HepG2 (cell line): Measurements from ENCODE around the gene LBX2. TPM values are rescaled to one million over a fixed set of nuclear protein-coding genes. Genes with fewer than 3 reads are reported as not detected.

Experiments
- ATF7 ChIP-seq, 2 experiments: fragments of 450-650 bp in 1 of 2; sonication (generic) in 1 of 2; formaldehyde crosslinking in 1 of 2; IDR thresholded peaks; 2 replicates each; pipeline versions ENCODE4 v1.4.0 to v1.6.1; 2016 to 2020; ENCODE audit warnings: antibody characterized with exemption in 1 of 2, mild to moderate bottlenecking in 1 of 2, missing genetic modification reagents in 1 of 2
- FLYWCH1 ChIP-seq: sonication (generic); formaldehyde crosslinking; IDR thresholded peaks from 2 replicates; pipeline ENCODE4 v1.8.1; 2023; ENCODE audit warnings: mild to moderate bottlenecking, missing genetic modification reagents
- FOXM1 ChIP-seq: sonication (generic); formaldehyde crosslinking; IDR thresholded peaks from 2 replicates; pipeline ENCODE4 v1.5.0; 2020; ENCODE audit warnings: missing genetic modification reagents
- HHEX ChIP-seq: IDR thresholded peaks from 2 replicates; pipeline ENCODE4 v1.6.1; 2016; ENCODE audit warnings: control low read depth
- HOXA9 ChIP-seq: sonication (generic); formaldehyde crosslinking; IDR thresholded peaks from 2 replicates; pipeline ENCODE4 v1.8.1; 2022; ENCODE audit warnings: missing genetic modification reagents, mild to moderate bottlenecking, moderate library complexity, borderline replicate concordance
- JUND ChIP-seq: sonication (generic); formaldehyde crosslinking; IDR thresholded peaks from 2 replicates; pipeline ENCODE4 v1.8.0; 2022; ENCODE audit warnings: mild to moderate bottlenecking, missing genetic modification reagents
- KDM1A ChIP-seq: IDR thresholded peaks from 2 replicates; pipeline ENCODE4 v1.6.1; 2016; ENCODE audit warnings: missing compliant biosample characterization
- NRL ChIP-seq: sonication (generic); formaldehyde crosslinking; IDR thresholded peaks from 2 replicates; pipeline ENCODE4 v1.5.0; 2020; ENCODE audit warnings: missing genetic modification reagents, mild to moderate bottlenecking, moderate library complexity, borderline replicate concordance
- TBX2 ChIP-seq: sonication (generic); formaldehyde crosslinking; IDR thresholded peaks from 2 replicates; pipeline ENCODE4 v1.5.0; 2020; ENCODE audit warnings: missing genetic modification reagents, mild to moderate bottlenecking, borderline replicate concordance
- ZNF12 ChIP-seq: sonication (generic); formaldehyde crosslinking; IDR thresholded peaks from 2 replicates; pipeline ENCODE4 v1.5.0; 2020; ENCODE audit warnings: missing genetic modification reagents
- ZNF232 ChIP-seq: sonication (generic); formaldehyde crosslinking; IDR thresholded peaks from 2 replicates; pipeline ENCODE4 v1.4.0; 2020; ENCODE audit warnings: missing genetic modification reagents, borderline replicate concordance
- ZNF234 ChIP-seq: sonication (generic); formaldehyde crosslinking; conservative IDR thresholded peaks from 2 replicates; pipeline ENCODE4 v1.5.1; 2020; ENCODE audit warnings: mild to moderate bottlenecking, missing genetic modification reagents
- ZNF331 ChIP-seq: sonication (generic); formaldehyde crosslinking; IDR thresholded peaks from 2 replicates; pipeline ENCODE4 v1.4.0; 2020; ENCODE audit warnings: missing genetic modification reagents
- ZNF580 ChIP-seq: IDR thresholded peaks from 2 replicates; pipeline ENCODE4 v1.6.1; 2016; ENCODE audit warnings: low read depth, borderline replicate concordance
- ZNF703 ChIP-seq: sonication (generic); formaldehyde crosslinking; IDR thresholded peaks from 2 replicates; pipeline ENCODE4 v1.5.1; 2020; ENCODE audit warnings: missing genetic modification reagents, mild to moderate bottlenecking, moderate library complexity, borderline replicate concordance
- ZNF710 ChIP-seq: sonication (generic); formaldehyde crosslinking; IDR thresholded peaks from 2 replicates; pipeline ENCODE4 v1.5.0; 2020; ENCODE audit warnings: mild to moderate bottlenecking, missing genetic modification reagents, borderline replicate concordance
- polyA plus RNA-seq, 8 experiments: library from polyadenylated mRNA; depleted of rRNA in 3 of 8; stranded (reverse) in 7 of 8; unstranded in 1 of 8; fragments of >200 nt; fragmentation: Illumina TruSeq in 4 of 8; extraction: Trizol in 4 of 8; gene quantifications; 2 replicates each; pipeline versions ENCODE4 v1.2.1 to v1.2.3, GENCODE V29; 2011 to 2016; ENCODE audit warnings: low read depth in 4 of 8, missing spikeins in 1 of 8, mixed read lengths in 1 of 8; ENCODE audit not compliant: insufficient read depth in 1 of 8
- total RNA-seq, 5 experiments: library from RNA; depleted of rRNA; stranded (reverse); fragments of >200 nt; fragmentation: Illumina TruSeq; extraction: Trizol; gene quantifications; 2 replicates each; pipeline ENCODE4 v1.2.3, GENCODE V29; 2016; ENCODE audit warnings: low read depth in 1 of 5
- TF ChIP-seq, protein P1 (sequence below): sonication (generic); formaldehyde crosslinking; IDR thresholded peaks from 2 replicates; pipeline ENCODE4 v1.4.0; 2020; ENCODE audit warnings: mild to moderate bottlenecking, missing genetic modification reagents
- TF ChIP-seq, protein P2 (sequence below): sonication (generic); formaldehyde crosslinking; IDR thresholded peaks from 2 replicates; pipeline ENCODE4 v1.4.0; 2020; ENCODE audit warnings: mild to moderate bottlenecking, low read depth, missing genetic modification reagents
- TF ChIP-seq, protein P3 (sequence below): sonication (generic); formaldehyde crosslinking; IDR thresholded peaks from 2 replicates; pipeline ENCODE4 v1.4.0; 2020; ENCODE audit warnings: missing genetic modification reagents
- TF ChIP-seq, protein P4 (sequence below): sonication (generic); formaldehyde crosslinking; IDR thresholded peaks from 2 replicates; pipeline ENCODE4 v1.5.1; 2020; ENCODE audit warnings: missing genetic modification reagents, mild to moderate bottlenecking, borderline replicate concordance

The LBX2 gene
- total and polyA plus RNA-seq, 2 of the 13 experiments (the other 11 are each of a cell fraction or from before 2014, with no cell fraction given) = 6.4 to 8.1 TPM

DNA sequence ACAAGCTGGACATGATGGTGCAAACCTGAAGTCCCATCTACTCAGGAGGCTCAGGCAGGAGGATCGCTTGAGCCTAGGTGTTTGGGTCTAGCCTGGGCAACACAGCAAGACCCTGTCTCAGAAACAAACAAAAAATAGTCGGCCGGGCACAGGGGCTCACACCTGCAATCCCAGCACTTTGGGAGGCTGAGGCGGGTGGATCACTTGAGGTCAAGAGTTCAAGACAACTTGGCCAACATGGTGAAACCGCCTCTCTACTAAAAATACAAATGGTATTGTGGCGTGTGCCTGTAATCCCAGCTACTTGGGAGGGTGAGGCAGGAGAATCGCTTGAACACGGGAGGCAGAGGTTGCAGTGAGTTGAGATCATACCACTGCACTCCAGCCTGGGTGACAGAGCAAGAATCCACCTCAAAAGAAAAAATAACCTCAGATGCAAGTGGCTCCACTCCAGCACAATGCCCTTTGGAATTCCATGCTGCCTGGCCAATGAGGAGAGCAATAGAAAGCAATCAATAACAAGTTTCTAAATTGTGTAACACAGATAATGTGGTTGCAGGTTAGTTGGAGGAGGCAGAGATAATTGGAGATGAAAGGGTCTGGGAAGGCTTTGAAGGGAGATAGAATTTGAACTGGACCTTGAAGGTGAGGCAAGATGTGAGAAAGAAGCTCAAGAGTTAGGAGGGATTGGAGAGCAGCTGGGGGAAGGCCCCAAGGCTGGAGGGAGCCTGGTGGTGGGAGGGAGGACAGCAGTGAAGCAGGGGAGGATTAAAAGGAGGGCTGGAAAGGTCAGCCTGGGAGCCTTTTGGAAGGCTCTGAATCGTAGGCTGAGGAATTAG, 10.5 kb downstream of the LBX2 start (continued):
- TF ChIP-seq ZNF234 (CRISPR knock-in tag) (no peak), FLYWCH1 (CRISPR knock-in tag) (no peak), TBX2 (CRISPR knock-in tag) (peak; percentile 89), HOXA9 (CRISPR knock-in tag) (peak; percentile 73), ZNF12 (CRISPR knock-in tag) (no peak), FOXM1 (CRISPR knock-in tag) (no peak), ZNF232 (CRISPR knock-in tag) (no peak), NRL (no peak), ZNF710 (CRISPR knock-in tag) (peak; percentile 76; the same call in 1 of the 2 replicates), ZNF580 (CRISPR knock-in tag) (no peak), ZNF703 (CRISPR knock-in tag) (no peak), JUND (CRISPR knock-in tag) (no peak), HHEX (peak; percentile 74), ATF7 (IDR thresholded peaks at IDR 0.05) (peak; percentile 54), ATF7 (CRISPR knock-in tag; IDR thresholded peaks at IDR 0.05) (no peak), ZNF331 (peak; percentile 74; the same call in 1 of the 2 replicates), KDM1A (0 out of 2 replicates have a peak, but pooled peaks have one; percentile 50)
- TF ChIP-seq, protein P1, sequence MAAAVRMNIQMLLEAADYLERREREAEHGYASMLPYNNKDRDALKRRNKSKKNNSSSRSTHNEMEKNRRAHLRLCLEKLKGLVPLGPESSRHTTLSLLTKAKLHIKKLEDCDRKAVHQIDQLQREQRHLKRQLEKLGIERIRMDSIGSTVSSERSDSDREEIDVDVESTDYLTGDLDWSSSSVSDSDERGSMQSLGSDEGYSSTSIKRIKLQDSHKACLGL = no peak
- TF ChIP-seq, protein P2, sequence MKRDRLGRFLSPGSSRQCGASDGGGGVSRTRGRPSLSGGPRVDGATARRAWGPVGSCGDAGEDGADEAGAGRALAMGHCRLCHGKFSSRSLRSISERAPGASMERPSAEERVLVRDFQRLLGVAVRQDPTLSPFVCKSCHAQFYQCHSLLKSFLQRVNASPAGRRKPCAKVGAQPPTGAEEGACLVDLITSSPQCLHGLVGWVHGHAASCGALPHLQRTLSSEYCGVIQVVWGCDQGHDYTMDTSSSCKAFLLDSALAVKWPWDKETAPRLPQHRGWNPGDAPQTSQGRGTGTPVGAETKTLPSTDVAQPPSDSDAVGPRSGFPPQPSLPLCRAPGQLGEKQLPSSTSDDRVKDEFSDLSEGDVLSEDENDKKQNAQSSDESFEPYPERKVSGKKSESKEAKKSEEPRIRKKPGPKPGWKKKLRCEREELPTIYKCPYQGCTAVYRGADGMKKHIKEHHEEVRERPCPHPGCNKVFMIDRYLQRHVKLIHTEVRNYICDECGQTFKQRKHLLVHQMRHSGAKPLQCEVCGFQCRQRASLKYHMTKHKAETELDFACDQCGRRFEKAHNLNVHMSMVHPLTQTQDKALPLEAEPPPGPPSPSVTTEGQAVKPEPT (CRISPR knock-in tag) = no peak
- TF ChIP-seq, protein P3, sequence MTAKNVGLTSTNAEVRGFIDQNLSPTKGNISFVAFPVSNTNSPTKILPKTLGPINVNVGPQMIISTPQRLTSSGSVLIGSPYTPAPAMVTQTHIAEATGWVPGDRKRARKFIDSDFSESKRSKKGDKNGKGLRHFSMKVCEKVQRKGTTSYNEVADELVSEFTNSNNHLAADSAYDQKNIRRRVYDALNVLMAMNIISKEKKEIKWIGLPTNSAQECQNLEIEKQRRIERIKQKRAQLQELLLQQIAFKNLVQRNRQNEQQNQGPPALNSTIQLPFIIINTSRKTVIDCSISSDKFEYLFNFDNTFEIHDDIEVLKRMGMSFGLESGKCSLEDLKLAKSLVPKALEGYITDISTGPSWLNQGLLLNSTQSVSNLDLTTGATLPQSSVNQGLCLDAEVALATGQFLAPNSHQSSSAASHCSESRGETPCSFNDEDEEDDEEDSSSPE (CRISPR knock-in tag) = peak; percentile 37; the same call in 1 of the 2 replicates
- TF ChIP-seq, protein P4, sequence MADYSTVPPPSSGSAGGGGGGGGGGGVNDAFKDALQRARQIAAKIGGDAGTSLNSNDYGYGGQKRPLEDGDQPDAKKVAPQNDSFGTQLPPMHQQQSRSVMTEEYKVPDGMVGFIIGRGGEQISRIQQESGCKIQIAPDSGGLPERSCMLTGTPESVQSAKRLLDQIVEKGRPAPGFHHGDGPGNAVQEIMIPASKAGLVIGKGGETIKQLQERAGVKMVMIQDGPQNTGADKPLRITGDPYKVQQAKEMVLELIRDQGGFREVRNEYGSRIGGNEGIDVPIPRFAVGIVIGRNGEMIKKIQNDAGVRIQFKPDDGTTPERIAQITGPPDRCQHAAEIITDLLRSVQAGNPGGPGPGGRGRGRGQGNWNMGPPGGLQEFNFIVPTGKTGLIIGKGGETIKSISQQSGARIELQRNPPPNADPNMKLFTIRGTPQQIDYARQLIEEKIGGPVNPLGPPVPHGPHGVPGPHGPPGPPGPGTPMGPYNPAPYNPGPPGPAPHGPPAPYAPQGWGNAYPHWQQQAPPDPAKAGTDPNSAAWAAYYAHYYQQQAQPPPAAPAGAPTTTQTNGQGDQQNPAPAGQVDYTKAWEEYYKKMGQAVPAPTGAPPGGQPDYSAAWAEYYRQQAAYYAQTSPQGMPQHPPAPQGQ (CRISPR knock-in tag) = peak; percentile 79; the same call in 1 of the 2 replicates
